ENCODE measurements around the gene SLC26A11.

The SLC26A11 gene

DNA sequence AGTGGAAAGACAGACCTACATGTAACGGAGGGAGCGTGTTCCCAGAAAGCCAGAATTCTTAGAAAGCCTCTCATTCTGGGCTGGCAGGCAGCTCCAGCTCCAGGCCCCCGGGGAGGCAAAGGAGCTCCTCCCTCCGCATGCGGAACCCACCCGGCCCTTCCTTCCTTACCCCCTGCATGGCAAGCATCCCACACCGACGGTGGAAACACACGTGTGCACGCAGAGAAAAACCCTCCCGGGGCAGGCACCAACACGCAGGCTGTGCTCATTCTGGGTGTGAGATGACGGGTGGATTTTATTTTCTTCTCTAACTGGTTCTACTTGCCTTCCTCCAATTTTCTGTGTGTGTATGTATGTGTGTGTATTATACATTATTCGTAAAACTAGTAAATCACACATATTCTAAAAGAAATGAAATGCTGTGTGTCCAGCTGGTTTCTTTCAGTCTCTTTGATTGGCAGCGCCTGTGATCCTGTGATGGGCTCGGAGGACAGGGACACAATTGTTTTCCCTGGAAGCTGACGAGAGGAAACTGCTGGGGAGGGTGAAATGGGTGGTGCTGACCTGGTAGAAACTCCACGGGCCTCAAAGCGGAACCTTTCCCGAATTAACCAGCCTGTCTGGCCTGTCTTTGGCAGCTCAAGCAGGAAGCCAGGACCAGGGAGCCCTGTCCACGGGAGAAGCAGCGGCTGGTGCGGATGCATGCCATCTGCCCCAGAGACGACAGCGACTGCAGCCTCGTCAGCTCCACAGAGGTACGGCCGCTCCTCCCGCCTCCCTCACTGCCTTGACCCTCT is 28.2 kb upstream of the SLC26A11 start (continued):
- TF ChIP-seq, protein P1, sequence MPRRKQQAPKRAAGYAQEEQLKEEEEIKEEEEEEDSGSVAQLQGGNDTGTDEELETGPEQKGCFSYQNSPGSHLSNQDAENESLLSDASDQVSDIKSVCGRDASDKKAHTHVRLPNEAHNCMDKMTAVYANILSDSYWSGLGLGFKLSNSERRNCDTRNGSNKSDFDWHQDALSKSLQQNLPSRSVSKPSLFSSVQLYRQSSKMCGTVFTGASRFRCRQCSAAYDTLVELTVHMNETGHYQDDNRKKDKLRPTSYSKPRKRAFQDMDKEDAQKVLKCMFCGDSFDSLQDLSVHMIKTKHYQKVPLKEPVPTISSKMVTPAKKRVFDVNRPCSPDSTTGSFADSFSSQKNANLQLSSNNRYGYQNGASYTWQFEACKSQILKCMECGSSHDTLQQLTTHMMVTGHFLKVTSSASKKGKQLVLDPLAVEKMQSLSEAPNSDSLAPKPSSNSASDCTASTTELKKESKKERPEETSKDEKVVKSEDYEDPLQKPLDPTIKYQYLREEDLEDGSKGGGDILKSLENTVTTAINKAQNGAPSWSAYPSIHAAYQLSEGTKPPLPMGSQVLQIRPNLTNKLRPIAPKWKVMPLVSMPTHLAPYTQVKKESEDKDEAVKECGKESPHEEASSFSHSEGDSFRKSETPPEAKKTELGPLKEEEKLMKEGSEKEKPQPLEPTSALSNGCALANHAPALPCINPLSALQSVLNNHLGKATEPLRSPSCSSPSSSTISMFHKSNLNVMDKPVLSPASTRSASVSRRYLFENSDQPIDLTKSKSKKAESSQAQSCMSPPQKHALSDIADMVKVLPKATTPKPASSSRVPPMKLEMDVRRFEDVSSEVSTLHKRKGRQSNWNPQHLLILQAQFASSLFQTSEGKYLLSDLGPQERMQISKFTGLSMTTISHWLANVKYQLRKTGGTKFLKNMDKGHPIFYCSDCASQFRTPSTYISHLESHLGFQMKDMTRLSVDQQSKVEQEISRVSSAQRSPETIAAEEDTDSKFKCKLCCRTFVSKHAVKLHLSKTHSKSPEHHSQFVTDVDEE (CRISPR knock-in tag; IDR thresholded peaks at IDR 0.05): no peak
- TF ChIP-seq PPARA (CRISPR knock-in tag; IDR thresholded peaks at IDR 0.05; ENCODE audit: borderline replicate concordance): no peak
- no peak for TF ChIP-seq CSDC2 (CRISPR knock-in tag; IDR thresholded peaks at IDR 0.05)
- no peak for TF ChIP-seq ESRRG (CRISPR knock-in tag; IDR thresholded peaks at IDR 0.05)
- no peak for TF ChIP-seq TOX (CRISPR knock-in tag; IDR thresholded peaks at IDR 0.05; ENCODE audit: borderline replicate concordance)
- TF ChIP-seq BACH2 (CRISPR knock-in tag; IDR thresholded peaks at IDR 0.05; ENCODE audit: borderline replicate concordance): no peak
- no peak for TF ChIP-seq TCF4 (CRISPR knock-in tag; IDR thresholded peaks at IDR 0.05; ENCODE audit: borderline replicate concordance)
- no peak for TF ChIP-seq ZFP3 (CRISPR knock-in tag; IDR thresholded peaks at IDR 0.05)
- TF ChIP-seq, protein P2, sequence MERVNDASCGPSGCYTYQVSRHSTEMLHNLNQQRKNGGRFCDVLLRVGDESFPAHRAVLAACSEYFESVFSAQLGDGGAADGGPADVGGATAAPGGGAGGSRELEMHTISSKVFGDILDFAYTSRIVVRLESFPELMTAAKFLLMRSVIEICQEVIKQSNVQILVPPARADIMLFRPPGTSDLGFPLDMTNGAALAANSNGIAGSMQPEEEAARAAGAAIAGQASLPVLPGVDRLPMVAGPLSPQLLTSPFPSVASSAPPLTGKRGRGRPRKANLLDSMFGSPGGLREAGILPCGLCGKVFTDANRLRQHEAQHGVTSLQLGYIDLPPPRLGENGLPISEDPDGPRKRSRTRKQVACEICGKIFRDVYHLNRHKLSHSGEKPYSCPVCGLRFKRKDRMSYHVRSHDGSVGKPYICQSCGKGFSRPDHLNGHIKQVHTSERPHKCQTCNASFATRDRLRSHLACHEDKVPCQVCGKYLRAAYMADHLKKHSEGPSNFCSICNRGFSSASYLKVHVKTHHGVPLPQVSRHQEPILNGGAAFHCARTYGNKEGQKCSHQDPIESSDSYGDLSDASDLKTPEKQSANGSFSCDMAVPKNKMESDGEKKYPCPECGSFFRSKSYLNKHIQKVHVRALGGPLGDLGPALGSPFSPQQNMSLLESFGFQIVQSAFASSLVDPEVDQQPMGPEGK (CRISPR knock-in tag; IDR thresholded peaks at IDR 0.05; ENCODE audit: borderline replicate concordance): no peak

DNA sequence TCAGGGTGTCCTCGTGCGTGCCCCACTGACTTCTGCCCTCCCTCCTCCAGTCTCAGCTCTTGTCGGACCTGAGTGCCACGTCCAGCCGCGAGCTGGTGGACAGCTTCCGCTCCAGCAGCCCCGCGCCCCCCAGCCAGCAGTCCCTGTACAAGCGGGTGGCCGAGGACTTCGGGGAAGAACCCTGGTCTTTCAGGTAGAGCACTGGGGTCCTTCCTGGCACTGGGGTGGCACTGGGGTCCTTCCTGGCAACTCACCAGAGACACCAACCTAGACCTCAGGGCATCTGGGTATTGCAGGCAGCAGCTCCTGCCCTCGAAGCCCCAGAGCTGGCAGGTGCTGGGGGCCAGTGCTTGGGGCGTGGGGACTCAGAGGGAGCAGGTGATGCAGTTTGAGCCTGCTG is 25.1 kb upstream of the SLC26A11 start:
- no peak for ATAC-seq

More for the DNA sequence above, 25.1 kb upstream of the SLC26A11 start:
- no peak for TF ChIP-seq ZC3H10 (CRISPR knock-in tag; IDR thresholded peaks at IDR 0.05)
- no peak for TF ChIP-seq RARB (CRISPR knock-in tag; IDR thresholded peaks at IDR 0.05)
- TF ChIP-seq, protein P3, sequence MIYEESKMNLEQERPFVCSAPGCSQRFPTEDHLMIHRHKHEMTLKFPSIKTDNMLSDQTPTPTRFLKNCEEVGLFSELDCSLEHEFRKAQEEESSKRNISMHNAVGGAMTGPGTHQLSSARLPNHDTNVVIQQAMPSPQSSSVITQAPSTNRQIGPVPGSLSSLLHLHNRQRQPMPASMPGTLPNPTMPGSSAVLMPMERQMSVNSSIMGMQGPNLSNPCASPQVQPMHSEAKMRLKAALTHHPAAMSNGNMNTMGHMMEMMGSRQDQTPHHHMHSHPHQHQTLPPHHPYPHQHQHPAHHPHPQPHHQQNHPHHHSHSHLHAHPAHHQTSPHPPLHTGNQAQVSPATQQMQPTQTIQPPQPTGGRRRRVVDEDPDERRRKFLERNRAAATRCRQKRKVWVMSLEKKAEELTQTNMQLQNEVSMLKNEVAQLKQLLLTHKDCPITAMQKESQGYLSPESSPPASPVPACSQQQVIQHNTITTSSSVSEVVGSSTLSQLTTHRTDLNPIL (CRISPR knock-in tag; IDR thresholded peaks at IDR 0.05; ENCODE audit: low read depth): no peak
- TF ChIP-seq ESRRG (CRISPR knock-in tag; IDR thresholded peaks at IDR 0.05): no peak
- no peak for TF ChIP-seq OSR1 (CRISPR knock-in tag; IDR thresholded peaks at IDR 0.05)
- TF ChIP-seq ARNTL (CRISPR knock-in tag; IDR thresholded peaks at IDR 0.05; ENCODE audit: borderline replicate concordance, low read depth): no peak
- TF ChIP-seq TCF4 (CRISPR knock-in tag; IDR thresholded peaks at IDR 0.05; ENCODE audit: borderline replicate concordance): no peak
- no peak for TF ChIP-seq ISL1 (CRISPR knock-in tag; IDR thresholded peaks at IDR 0.05)
- TF ChIP-seq, protein P2 (CRISPR knock-in tag; IDR thresholded peaks at IDR 0.05; ENCODE audit: borderline replicate concordance): no peak
- no peak for TF ChIP-seq SNAI2 (CRISPR knock-in tag; IDR thresholded peaks at IDR 0.05)
- no peak for TF ChIP-seq ZNF8 (CRISPR knock-in tag; IDR thresholded peaks at IDR 0.05)
- no peak for TF ChIP-seq ZFP3 (CRISPR knock-in tag; IDR thresholded peaks at IDR 0.05)
- no peak for TF ChIP-seq GLIS3 (CRISPR knock-in tag; IDR thresholded peaks at IDR 0.05)
- TF ChIP-seq, protein P4, sequence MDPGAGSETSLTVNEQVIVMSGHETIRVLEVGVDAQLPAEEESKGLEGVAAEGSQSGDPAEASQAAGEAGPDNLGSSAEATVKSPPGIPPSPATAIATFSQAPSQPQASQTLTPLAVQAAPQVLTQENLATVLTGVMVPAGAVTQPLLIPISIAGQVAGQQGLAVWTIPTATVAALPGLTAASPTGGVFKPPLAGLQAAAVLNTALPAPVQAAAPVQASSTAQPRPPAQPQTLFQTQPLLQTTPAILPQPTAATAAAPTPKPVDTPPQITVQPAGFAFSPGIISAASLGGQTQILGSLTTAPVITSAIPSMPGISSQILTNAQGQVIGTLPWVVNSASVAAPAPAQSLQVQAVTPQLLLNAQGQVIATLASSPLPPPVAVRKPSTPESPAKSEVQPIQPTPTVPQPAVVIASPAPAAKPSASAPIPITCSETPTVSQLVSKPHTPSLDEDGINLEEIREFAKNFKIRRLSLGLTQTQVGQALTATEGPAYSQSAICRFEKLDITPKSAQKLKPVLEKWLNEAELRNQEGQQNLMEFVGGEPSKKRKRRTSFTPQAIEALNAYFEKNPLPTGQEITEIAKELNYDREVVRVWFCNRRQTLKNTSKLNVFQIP (CRISPR knock-in tag; IDR thresholded peaks at IDR 0.05; ENCODE audit: borderline replicate concordance, low read depth): no peak
- no peak for TF ChIP-seq ZNF565 (CRISPR knock-in tag; conservative IDR thresholded peaks at IDR 0.05; ENCODE audit: low read depth)
- TF ChIP-seq CSDC2 (CRISPR knock-in tag; IDR thresholded peaks at IDR 0.05): no peak
- TF ChIP-seq, protein P1 (CRISPR knock-in tag; IDR thresholded peaks at IDR 0.05): no peak
- TF ChIP-seq BACH2 (CRISPR knock-in tag; IDR thresholded peaks at IDR 0.05; ENCODE audit: borderline replicate concordance): no peak
- TF ChIP-seq TOX (CRISPR knock-in tag; IDR thresholded peaks at IDR 0.05; ENCODE audit: borderline replicate concordance): no peak
